Lung microvascular endothelial cell (primary cell): ENCODE results near the gene IQGAP2. TPM values are rescaled to one million over a fixed set of nuclear protein-coding genes. Genes with fewer than 3 reads are reported as not detected.
"Not testable (repeated sequence)": the region's sequence is repeated elsewhere in the genome, so short reads cannot be mapped to it uniquely, and the experiment has no call there.

Experiments
- DNase-seq, 2 donors: peaks; one replicate each; pipeline versions ENCODE4 v3.0.0 to v3.0.0-alpha.2; 2010; ENCODE audit warnings: low read depth in 2 of 2
- total RNA-seq: library from RNA; depleted of rRNA; stranded (reverse); fragments of >200 nt; gene quantifications from 2 replicates; pipeline ENCODE4 v1.2.1, GENCODE V29; 2014

The IQGAP2 gene
- total RNA-seq, 1 donor from 2014 or later = 3.4 TPM

- no peak for DNase-seq
Measured at GRCh38 chr5:76535577-76535976, 132.5 kb downstream of the IQGAP2 start.

- DNase-seq = no peak
Measured at GRCh38 chr5:76537073-76537543, 134.0 kb downstream of the IQGAP2 start.

- no peak for DNase-seq
Measured at GRCh38 chr5:76542241-76542640, 139.2 kb downstream of the IQGAP2 start.

- no peak for DNase-seq
Measured at GRCh38 chr5:76542887-76543690, 140.0 kb downstream of the IQGAP2 start.

GRCh38 chr5:76544268-76544926, 141.3 kb downstream of the IQGAP2 start:
- peak; percentile 20 to 36 for DNase-seq

GRCh38 chr5:76545184-76545583, 142.1 kb downstream of the IQGAP2 start:
- DNase-seq = no peak

- DNase-seq = no peak
Measured at GRCh38 chr5:76546497-76547102, 143.5 kb downstream of the IQGAP2 start.

GRCh38 chr5:76547242-76547890, 144.3 kb downstream of the IQGAP2 start:
- DNase-seq = peak in 1 of 2 donors; percentile 7

GRCh38 chr5:76547891-76548524, 144.9 kb downstream of the IQGAP2 start:
- DNase-seq = no peak

GRCh38 chr5:76548525-76549229, 145.6 kb downstream of the IQGAP2 start:
- DNase-seq = no peak

GRCh38 chr5:76550881-76551280, 147.8 kb downstream of the IQGAP2 start:
- not testable (repeated sequence) for DNase-seq

GRCh38 chr5:76552546-76552945, 149.5 kb downstream of the IQGAP2 start:
- no peak for DNase-seq

GRCh38 chr5:76553251-76553650, 150.2 kb downstream of the IQGAP2 start:
- no peak for DNase-seq

GRCh38 chr5:76555114-76555513, 152.0 kb downstream of the IQGAP2 start:
- DNase-seq = peak in 1 of 2 donors; percentile 2

GRCh38 chr5:76555717-76556116, 152.6 kb downstream of the IQGAP2 start:
- DNase-seq = no peak

- DNase-seq = no peak
Measured at GRCh38 chr5:76556511-76557221, 153.6 kb downstream of the IQGAP2 start.

- no peak for DNase-seq
Measured at GRCh38 chr5:76560952-76561891, 158.1 kb downstream of the IQGAP2 start.

- DNase-seq = no peak
Measured at GRCh38 chr5:76561959-76562358, 158.9 kb downstream of the IQGAP2 start.

GRCh38 chr5:76565009-76565408, 161.9 kb downstream of the IQGAP2 start:
- no peak for DNase-seq
